Esophagus muscularis mucosa (tissue), 3 donors: ENCODE results near the gene SLC48A1.

ENCODE experiments used
- CTCF ChIP-seq, 3 experiments: fragments of 200-600 bp in 2 of 3; fragments of 450-650 bp in 1 of 3; sonication (generic) in 2 of 3; IDR thresholded peaks; one replicate each; pipeline ENCODE4 v1.5.1; 2017 to 2019; ENCODE audit warnings: antibody characterized with exemption in 3 of 3, mild to moderate bottlenecking in 2 of 3, moderate library complexity in 1 of 3
- POLR2A ChIP-seq: fragments of 450-650 bp; IDR thresholded peaks from one replicate; pipeline ENCODE4 v1.6.1; 2017; ENCODE audit warnings: antibody characterized with exemption, moderate library complexity, mild to moderate bottlenecking, low read depth

GRCh38 chr12:47775100-47775911, 2.3 kb downstream of the SLC48A1 start:
- no peak for TF ChIP-seq POLR2A
- TF ChIP-seq CTCF (IDR thresholded peaks at IDR 0.05) = no peak
